ENCODE results near the gene NDE1. TPM values are rescaled to one million over a fixed set of nuclear protein-coding genes. Genes with fewer than 3 reads are reported as not detected.
"Not testable (repeated sequence)": the region's sequence is repeated elsewhere in the genome, so short reads cannot be mapped to it uniquely, and the experiment has no call there.

NDE1 gene
- total and polyA plus RNA-seq, 3 experiments from 2014 or later = 55.9 to 123 (median 113) TPM

GRCh38 chr16:15660203-15660601 lies 10.2 kb downstream of the NDE1 start:
- Histone ChIP-seq H3K27me3 (ENCODE audit: insufficient read depth, low read length, poor library complexity, severe bottlenecking) (no peaks in the 10 kb centered on the region), H3K4me3 (ENCODE audit: low read length) (no peak overlapping the region), H3K9me3 (ENCODE audit: low read length) (no peaks in the 10 kb centered on the region), H3K4me1 (ENCODE audit: insufficient read depth, low read length) (peaks cover 26% of the 10 kb centered on the region), H3K36me3 (ENCODE audit: insufficient read depth, low read length) (peaks cover 11% of the 10 kb centered on the region), H3K27ac (ENCODE audit: low read depth, low read length) (peak overlapping the region; percentile 54)
- ChIA-PET CTCF (interaction anchor here (0.7 to 3.5 kb wide), 2 partner anchors 17 to 52 kb away, joined by 4 to 18 read pairs; partner anchors contain the start of gene MARF1), POLR2A (interaction anchor here (2.0 kb wide), 1 partner anchor 17 kb away, joined by 12 read pairs; the partner anchor contains the start of gene MARF1)
- Mint-ChIP-seq H3K27ac (peak overlapping the region in 7 of 8 donors; percentile 23 to 98 (median 79)), H3K36me3 (peaks cover 0 to 54% (median 11%) of the 10 kb centered on the region in 3 donors), H3K9me3 (no peaks in the 10 kb centered on the region), H3K4me1 (peaks cover 42 to 65% (median 58%) of the 10 kb centered on the region in 3 donors), H3K27me3 (no peaks in the 10 kb centered on the region), H3K4me3 (peak overlapping the region in 4 of 7 donors; percentile 5 to 23 (median 12))
- DNase-seq = no peak

GRCh38 chr16:15665107-15665506 lies 15.1 kb downstream of the NDE1 start:
- no peak for DNase-seq
- Mint-ChIP-seq H3K9me3 (no peaks in the 10 kb centered on the region), H3K27me3 (no peaks in the 10 kb centered on the region), H3K4me3 (no peak overlapping the region), H3K36me3 (peaks cover 0 to 83% (median 14%) of the 10 kb centered on the region in 3 donors), H3K4me1 (peaks cover 18 to 28% (median 25%) of the 10 kb centered on the region in 3 donors), H3K27ac (no peak overlapping the region)
- H3K4me1 ChIP-seq (ENCODE audit: insufficient read depth, low read length) = peaks cover 6% of the 10 kb centered on the region
- H3K9me3 ChIP-seq (ENCODE audit: low read length) = no peaks in the 10 kb centered on the region
- peaks cover 40% of the 10 kb centered on the region for H3K36me3 ChIP-seq (ENCODE audit: insufficient read depth, low read length)
- ChIA-PET POLR2A (no interaction called here), CTCF (no interaction called here)
- H3K27ac ChIP-seq (ENCODE audit: low read depth, low read length) = no peak overlapping the region
- H3K4me3 ChIP-seq (ENCODE audit: low read length) = no peak overlapping the region
- H3K27me3 ChIP-seq (ENCODE audit: insufficient read depth, low read length, poor library complexity, severe bottlenecking) = no peaks in the 10 kb centered on the region

DNA sequence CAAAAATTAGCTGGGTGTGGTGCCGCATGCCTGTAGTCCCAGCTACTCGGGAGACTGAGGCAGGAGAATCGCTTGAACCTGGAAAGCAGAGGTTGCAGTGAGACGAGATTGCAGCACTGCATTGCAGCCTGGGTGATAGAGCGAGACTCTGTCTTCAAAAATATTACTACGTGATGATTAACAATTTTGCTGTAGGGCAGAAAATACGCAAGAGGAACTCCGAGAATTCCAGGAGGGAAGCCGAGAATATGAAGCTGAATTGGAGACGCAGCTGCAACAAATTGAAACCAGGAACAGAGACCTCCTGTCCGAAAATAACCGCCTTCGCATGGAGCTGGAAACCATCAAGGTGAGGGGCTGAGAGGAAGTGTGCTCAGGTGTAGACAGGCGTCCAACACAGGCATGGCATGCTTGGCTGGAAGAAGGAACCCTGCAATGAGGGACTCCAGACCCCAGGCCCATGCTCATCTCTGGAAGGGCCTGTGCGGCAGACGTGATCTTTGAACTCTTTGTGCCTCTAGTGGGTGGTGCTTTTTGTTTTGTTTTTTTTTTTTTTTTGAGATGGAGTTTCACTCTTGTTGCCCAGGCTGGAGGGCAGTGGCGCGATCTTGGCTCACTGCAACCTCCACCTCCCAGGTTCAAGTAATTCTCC lies 17.2 kb downstream of the NDE1 start:
- Histone ChIP-seq H3K9me3 (ENCODE audit: low read length) (no peaks in the 10 kb centered on the region), H3K4me1 (ENCODE audit: insufficient read depth, low read length) (peaks cover 6% of the 10 kb centered on the region), H3K4me3 (ENCODE audit: low read length) (no peak overlapping the region), H3K36me3 (ENCODE audit: insufficient read depth, low read length) (peaks cover 38% of the 10 kb centered on the region), H3K27ac (ENCODE audit: low read depth, low read length) (no peak overlapping the region), H3K27me3 (ENCODE audit: insufficient read depth, low read length, poor library complexity, severe bottlenecking) (no peaks in the 10 kb centered on the region)
- Mint-ChIP-seq H3K4me3 (no peak overlapping the region), H3K4me1 (peaks cover 10 to 25% (median 17%) of the 10 kb centered on the region in 3 donors), H3K27me3 (no peaks in the 10 kb centered on the region), H3K9me3 (no peaks in the 10 kb centered on the region), H3K36me3 (peaks cover 0 to 86% (median 12%) of the 10 kb centered on the region in 3 donors), H3K27ac (peak overlapping the region in 1 of 8 donors; percentile 50)
- DNase-seq = no peak
- ChIA-PET CTCF (interaction anchor here (1.5 kb wide), 1 partner anchor 8 kb away, joined by 6 read pairs; no protein-coding TSS in a partner anchor), POLR2A (no interaction called here)

- Mint-ChIP-seq H3K9me3 (no peaks in the 10 kb centered on the region), H3K36me3 (peaks cover 0 to 87% (median 5%) of the 10 kb centered on the region in 3 donors), H3K27me3 (no peaks in the 10 kb centered on the region), H3K27ac (peak overlapping the region in 7 of 8 donors; percentile 88 to 99 (median 96)), H3K4me1 (peaks cover 30 to 50% (median 44%) of the 10 kb centered on the region in 3 donors), H3K4me3 (peak overlapping the region in 1 of 7 donors; percentile 54)
- H3K36me3 ChIP-seq (ENCODE audit: insufficient read depth, low read length) = peaks cover 23% of the 10 kb centered on the region
- no peak for DNase-seq
- no peaks in the 10 kb centered on the region for H3K9me3 ChIP-seq (ENCODE audit: low read length)
- no peak overlapping the region for H3K27ac ChIP-seq (ENCODE audit: low read depth, low read length)
- peaks cover 26% of the 10 kb centered on the region for H3K4me1 ChIP-seq (ENCODE audit: insufficient read depth, low read length)
- H3K27me3 ChIP-seq (ENCODE audit: insufficient read depth, low read length, poor library complexity, severe bottlenecking) = no peaks in the 10 kb centered on the region
- POLR2A ChIA-PET = interaction anchor here (0.7 to 2.7 kb wide), 2 partner anchors 28 to 58 kb away, joined by 3 to 12 read pairs; partner anchors contain the start of gene MARF1
- H3K4me3 ChIP-seq (ENCODE audit: low read length) = no peak overlapping the region
- CTCF ChIA-PET = interaction anchor here (1.0 to 1.7 kb wide), 3 partner anchors 18 to 29 kb away, joined by 3 to 5 read pairs (median 4); partner anchors contain the start of gene MARF1
Measured at GRCh38 chr16:15671530-15672117, 21.6 kb downstream of the NDE1 start.

DNA sequence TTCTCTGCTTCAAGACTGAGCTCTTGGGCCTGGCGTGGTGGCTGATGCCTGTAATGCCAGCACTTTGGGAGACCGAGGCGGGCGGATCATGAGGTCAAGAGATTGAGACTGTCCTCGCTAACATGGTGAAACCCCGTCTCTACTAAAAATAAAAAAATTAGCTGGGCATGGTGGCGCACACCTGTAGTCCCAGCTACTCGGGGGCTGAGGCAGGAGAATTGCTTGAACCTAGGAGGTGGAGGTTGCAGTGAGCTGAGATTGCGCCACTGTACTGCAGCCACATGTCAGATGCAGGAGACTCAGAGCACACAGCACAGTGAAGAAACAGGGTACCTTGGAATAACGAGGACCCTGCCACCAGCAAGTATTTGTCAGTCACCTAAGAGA lies 22.1 kb downstream of the NDE1 start:
- peaks cover 22% of the 10 kb centered on the region for H3K36me3 ChIP-seq (ENCODE audit: insufficient read depth, low read length)
- H3K27ac ChIP-seq (ENCODE audit: low read depth, low read length) = not testable (repeated sequence)

GRCh38 chr16:15672514-15673167 lies 22.6 kb downstream of the NDE1 start:
- Mint-ChIP-seq H3K9me3 (no peaks in the 10 kb centered on the region), H3K27me3 (no peaks in the 10 kb centered on the region), H3K4me1 (peaks cover 30 to 50% (median 44%) of the 10 kb centered on the region in 3 donors), H3K27ac (peak overlapping the region; percentile 88 to 99 (median 96)), H3K4me3 (peak overlapping the region in 6 of 7 donors; percentile 38 to 77 (median 62)), H3K36me3 (peaks cover 0 to 84% (median 5%) of the 10 kb centered on the region in 3 donors)
- Histone ChIP-seq H3K27ac (ENCODE audit: low read depth, low read length) (peak overlapping the region; percentile 54), H3K27me3 (ENCODE audit: insufficient read depth, low read length, poor library complexity, severe bottlenecking) (no peaks in the 10 kb centered on the region), H3K36me3 (ENCODE audit: insufficient read depth, low read length) (peaks cover 17% of the 10 kb centered on the region), H3K4me1 (ENCODE audit: insufficient read depth, low read length) (peaks cover 26% of the 10 kb centered on the region), H3K4me3 (ENCODE audit: low read length) (peak overlapping the region; percentile 41), H3K9me3 (ENCODE audit: low read length) (no peaks in the 10 kb centered on the region)
- DNase-seq = peak; percentile 38 to 89 (median 79)
- ChIA-PET POLR2A (interaction anchor here (0.7 to 2.7 kb wide), 3 partner anchors 27 to 59 kb away, joined by 3 to 12 read pairs (median 3); partner anchors contain the start of gene MARF1), CTCF (interaction anchor here (1.0 to 1.1 kb wide), 2 partner anchors 17 to 30 kb away, joined by 3 to 5 read pairs; partner anchors contain the start of gene MARF1)

More for the DNA sequence above, 22.1 kb downstream of the NDE1 start:
- H3K9me3 Mint-ChIP-seq; DNase-seq; H3K9me3 ChIP-seq (ENCODE audit: low read length); H3K27me3 Mint-ChIP-seq; H3K27me3 ChIP-seq (ENCODE audit: insufficient read depth, low read length, poor library complexity, severe bottlenecking); H3K4me3 ChIP-seq (ENCODE audit: low read length): not testable (repeated sequence)
- peak overlapping the region; percentile 88 to 99 (median 96) for H3K27ac Mint-ChIP-seq
- POLR2A ChIA-PET = interaction anchor here (0.7 to 2.7 kb wide), 2 partner anchors 29 to 58 kb away, joined by 3 to 12 read pairs; partner anchors contain the start of gene MARF1
- peaks cover 26% of the 10 kb centered on the region for H3K4me1 ChIP-seq (ENCODE audit: insufficient read depth, low read length)
- H3K4me1 Mint-ChIP-seq = peaks cover 30 to 50% (median 44%) of the 10 kb centered on the region in 3 donors
- H3K4me3 Mint-ChIP-seq = peak overlapping the region in 1 of 7 donors; percentile 64
- H3K36me3 Mint-ChIP-seq = peaks cover 0 to 87% (median 5%) of the 10 kb centered on the region in 3 donors
- CTCF ChIA-PET = interaction anchor here (1.0 to 1.1 kb wide), 2 partner anchors 17 to 30 kb away, joined by 3 to 5 read pairs; partner anchors contain the start of gene MARF1

- H3K27me3 Mint-ChIP-seq = no peaks in the 10 kb centered on the region
- peaks cover 30 to 50% (median 44%) of the 10 kb centered on the region in 3 donors for H3K4me1 Mint-ChIP-seq
- H3K27ac ChIP-seq (ENCODE audit: low read depth, low read length) = peak overlapping the region; percentile 9
- peaks cover 15% of the 10 kb centered on the region for H3K36me3 ChIP-seq (ENCODE audit: insufficient read depth, low read length)
- H3K4me1 ChIP-seq (ENCODE audit: insufficient read depth, low read length) = peaks cover 26% of the 10 kb centered on the region
- ChIA-PET CTCF (no interaction called here), POLR2A (no interaction called here)
- peaks cover 0 to 84% (median 12%) of the 10 kb centered on the region in 3 donors for H3K36me3 Mint-ChIP-seq
- H3K27me3 ChIP-seq (ENCODE audit: insufficient read depth, low read length, poor library complexity, severe bottlenecking) = no peaks in the 10 kb centered on the region
- no peaks in the 10 kb centered on the region for H3K9me3 Mint-ChIP-seq
- peak overlapping the region in 1 of 7 donors; percentile 5 for H3K4me3 Mint-ChIP-seq
- H3K27ac Mint-ChIP-seq = peak overlapping the region; percentile 88 to 99 (median 96)
- DNase-seq = no peak
- H3K4me3 ChIP-seq (ENCODE audit: low read length) = no peak overlapping the region
- no peaks in the 10 kb centered on the region for H3K9me3 ChIP-seq (ENCODE audit: low read length)
Measured at GRCh38 chr16:15674571-15674970, 24.5 kb downstream of the NDE1 start.

Data from CD8-positive, alpha-beta memory T cell (primary cell).